ENCODE data around the gene SNX25.

Gene SNX25

GRCh38 chr4:185285632-185286393, 76.4 kb downstream of the SNX25 start:
- no peak for TF ChIP-seq CTCF (IDR thresholded peaks at IDR 0.05; ENCODE audit: low read depth, low read length)
- no peak for DNase-seq (ENCODE audit: low read depth in 2 of 2)
- H3K4me3 ChIP-seq (replicated peaks in 1 of 2; ENCODE audit: low read depth in 2 of 2, low read length in 2 of 2) = no peak overlapping the region

- no peak for DNase-seq (ENCODE audit: low read depth in 2 of 2)
- no peak overlapping the region for H3K4me3 ChIP-seq (replicated peaks in 1 of 2; ENCODE audit: low read depth in 2 of 2, low read length in 2 of 2)
- no peak for TF ChIP-seq CTCF (IDR thresholded peaks at IDR 0.05; ENCODE audit: low read depth, low read length)
Observed at GRCh38 chr4:185286571-185286970, 77.2 kb downstream of the SNX25 start.

- H3K4me3 ChIP-seq (replicated peaks in 1 of 2; ENCODE audit: low read depth in 2 of 2, low read length in 2 of 2) = no peak overlapping the region
- TF ChIP-seq CTCF (IDR thresholded peaks at IDR 0.05; ENCODE audit: low read depth, low read length) = no peak
- DNase-seq (ENCODE audit: low read depth in 2 of 2) = no peak
Observed at GRCh38 chr4:185287031-185287430, 77.6 kb downstream of the SNX25 start.

GRCh38 chr4:185290018-185290607, 80.7 kb downstream of the SNX25 start:
- no peak overlapping the region for H3K4me3 ChIP-seq (replicated peaks in 1 of 2; ENCODE audit: low read depth in 2 of 2, low read length in 2 of 2)
- DNase-seq (ENCODE audit: low read depth in 2 of 2) = no peak
- TF ChIP-seq CTCF (IDR thresholded peaks at IDR 0.05; ENCODE audit: low read depth, low read length) = no peak

- no peak overlapping the region for H3K4me3 ChIP-seq (replicated peaks in 1 of 2; ENCODE audit: low read depth in 2 of 2, low read length in 2 of 2)
- TF ChIP-seq CTCF (IDR thresholded peaks at IDR 0.05; ENCODE audit: low read depth, low read length) = no peak
- no peak for DNase-seq (ENCODE audit: low read depth in 2 of 2)
Observed at GRCh38 chr4:185290656-185291055, 81.3 kb downstream of the SNX25 start.

GRCh38 chr4:185293202-185293601, 83.8 kb downstream of the SNX25 start:
- no peak for DNase-seq (ENCODE audit: low read depth in 2 of 2)
- no peak overlapping the region for H3K4me3 ChIP-seq (replicated peaks in 1 of 2; ENCODE audit: low read depth in 2 of 2, low read length in 2 of 2)
- TF ChIP-seq CTCF (IDR thresholded peaks at IDR 0.05; ENCODE audit: low read depth, low read length) = no peak
